NCI-H748 (cell line): ENCODE measurements around the gene EPS15.
"Not testable (repeated sequence)": the region's sequence is repeated elsewhere in the genome, so short reads cannot be mapped to it uniquely, and the experiment has no call there.

Experiments used
- DNase-seq: peaks from one replicate; lab custom pipeline; 2025; ENCODE audit not compliant: unreplicated experiment; lab: John Stamatoyannopoulos, UW

EPS15 gene

GRCh38 chr1:51519048-51519864, at the start of gene EPS15:
Gene EPS15, minus strand, starts transcription at chr1:51519266. Its CDS starts 35 bp downstream, at chr1:51519231.
- peak; percentile 84 for DNase-seq

GRCh38 chr1:51568231-51568935, 49.3 kb upstream of the EPS15 start:
- no peak for DNase-seq

GRCh38 chr1:51567653-51568052, 48.6 kb upstream of the EPS15 start:
- no peak for DNase-seq

- no peak for DNase-seq
Measured at GRCh38 chr1:51566260-51566659, 47.2 kb upstream of the EPS15 start.

- no peak for DNase-seq
Measured at GRCh38 chr1:51565009-51565408, 45.9 kb upstream of the EPS15 start.

- no peak for DNase-seq
Measured at GRCh38 chr1:51564124-51564523, 45.1 kb upstream of the EPS15 start.

- DNase-seq = no peak
Measured at GRCh38 chr1:51561702-51562101, 42.6 kb upstream of the EPS15 start.

GRCh38 chr1:51560895-51561294, 41.8 kb upstream of the EPS15 start:
- DNase-seq = not testable (repeated sequence)

- DNase-seq = no peak
Measured at GRCh38 chr1:51560034-51560433, 41.0 kb upstream of the EPS15 start.

- DNase-seq = no peak
Measured at GRCh38 chr1:51559501-51559900, 40.4 kb upstream of the EPS15 start.

GRCh38 chr1:51559064-51559500, 40.0 kb upstream of the EPS15 start:
- no peak for DNase-seq

- no peak for DNase-seq
Measured at GRCh38 chr1:51558375-51558924, 39.4 kb upstream of the EPS15 start.

- no peak for DNase-seq
Measured at GRCh38 chr1:51557168-51557567, 38.1 kb upstream of the EPS15 start.

- DNase-seq = no peak
Measured at GRCh38 chr1:51555866-51556619, 37.0 kb upstream of the EPS15 start.

GRCh38 chr1:51553911-51554310, 34.8 kb upstream of the EPS15 start:
- no peak for DNase-seq

- no peak for DNase-seq
Measured at GRCh38 chr1:51552929-51553807, 34.1 kb upstream of the EPS15 start.

GRCh38 chr1:51551848-51552296, 32.8 kb upstream of the EPS15 start:
- DNase-seq = peak; percentile 48

- no peak for DNase-seq
Measured at GRCh38 chr1:51551081-51551480, 32.0 kb upstream of the EPS15 start.

- no peak for DNase-seq
Measured at GRCh38 chr1:51549901-51550300, 30.8 kb upstream of the EPS15 start.

- DNase-seq = no peak
Measured at GRCh38 chr1:51549016-51549619, 30.1 kb upstream of the EPS15 start.
